PC-3 (cell line): ENCODE measurements around the gene DLGAP1.

Experiments
- CTCF ChIP-seq: fragments of 300-600 bp; sonication (generic); conservative IDR thresholded peaks from 2 replicates; pipeline ENCODE4 v1.5.1; 2017; ENCODE audit warnings: antibody characterized with exemption, low read depth, mild to moderate bottlenecking, low read length
- EZH2phosphoT487 ChIP-seq: fragments of 300-600 bp; sonication (generic); IDR thresholded peaks from 2 replicates; pipeline ENCODE4 v1.6.1; 2018; ENCODE audit warnings: mild to moderate bottlenecking, antibody characterized with exemption, low read length, borderline replicate concordance

GRCh38 chr18:4101009-4101408, 354.1 kb downstream of the DLGAP1 start:
- TF ChIP-seq EZH2phosphoT487, result no peak
- TF ChIP-seq CTCF, result no peak
